Omental fat pad (tissue), 4 donors: ENCODE results near the gene CCDC3. TPM values are rescaled to one million over a fixed set of nuclear protein-coding genes. Genes with fewer than 3 reads are reported as not detected.

ENCODE experiments used
- ATAC-seq: fragments of 150-250 bp; one replicate; pipeline ENCODE4 v1.9.1; 2016; ENCODE audit warnings: mild to moderate bottlenecking, moderate library complexity; ENCODE audit not compliant: low FRiP score
- DNase-seq: peaks from one replicate; pipeline ENCODE4 v3.0.0-alpha.2; 2019; ENCODE audit warnings: low spot score
- total RNA-seq, 4 donors: library from RNA; depleted of rRNA; stranded (reverse); fragments of >200 nt; gene quantifications; one replicate each; pipeline ENCODE4 v1.1.0, GENCODE V29; 2016
- TF ChIP-seq, protein P1 (sequence below), 3 donors: fragments of 450-650 bp; IDR thresholded peaks; one replicate each; pipeline ENCODE4 v1.5.1; 2016 to 2017; ENCODE audit warnings: antibody characterized with exemption in 3 of 3, mild to moderate bottlenecking in 3 of 3, moderate library complexity in 2 of 3

Gene CCDC3
- total RNA-seq, 4 donors from 2014 or later, result 23.5 to 77.8 (median 39.1) TPM

DNA sequence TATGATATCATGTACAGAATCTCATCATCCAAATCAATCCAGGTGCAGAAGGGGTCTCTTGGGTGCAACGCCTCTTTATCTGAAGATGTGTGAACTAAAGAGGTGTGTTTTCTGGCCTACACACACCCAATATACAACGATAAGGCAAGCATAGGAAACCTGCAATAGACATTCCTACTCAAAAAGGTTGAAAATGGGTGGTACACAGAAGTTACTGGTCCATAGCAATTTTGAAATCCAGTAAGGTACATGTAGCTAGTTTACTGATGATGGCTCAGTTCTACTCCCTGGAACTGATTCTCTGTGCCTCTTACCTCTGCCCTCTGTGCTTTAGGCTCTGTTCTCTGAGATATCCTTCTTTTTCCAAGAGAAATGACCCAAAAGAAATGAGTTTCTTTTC lies 22.2 kb upstream of the CCDC3 start:
- TF ChIP-seq, protein P1, sequence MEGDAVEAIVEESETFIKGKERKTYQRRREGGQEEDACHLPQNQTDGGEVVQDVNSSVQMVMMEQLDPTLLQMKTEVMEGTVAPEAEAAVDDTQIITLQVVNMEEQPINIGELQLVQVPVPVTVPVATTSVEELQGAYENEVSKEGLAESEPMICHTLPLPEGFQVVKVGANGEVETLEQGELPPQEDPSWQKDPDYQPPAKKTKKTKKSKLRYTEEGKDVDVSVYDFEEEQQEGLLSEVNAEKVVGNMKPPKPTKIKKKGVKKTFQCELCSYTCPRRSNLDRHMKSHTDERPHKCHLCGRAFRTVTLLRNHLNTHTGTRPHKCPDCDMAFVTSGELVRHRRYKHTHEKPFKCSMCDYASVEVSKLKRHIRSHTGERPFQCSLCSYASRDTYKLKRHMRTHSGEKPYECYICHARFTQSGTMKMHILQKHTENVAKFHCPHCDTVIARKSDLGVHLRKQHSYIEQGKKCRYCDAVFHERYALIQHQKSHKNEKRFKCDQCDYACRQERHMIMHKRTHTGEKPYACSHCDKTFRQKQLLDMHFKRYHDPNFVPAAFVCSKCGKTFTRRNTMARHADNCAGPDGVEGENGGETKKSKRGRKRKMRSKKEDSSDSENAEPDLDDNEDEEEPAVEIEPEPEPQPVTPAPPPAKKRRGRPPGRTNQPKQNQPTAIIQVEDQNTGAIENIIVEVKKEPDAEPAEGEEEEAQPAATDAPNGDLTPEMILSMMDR (IDR thresholded peaks at IDR 0.05), result no peak
- ATAC-seq (no peak), DNase-seq (no peak)

DNA sequence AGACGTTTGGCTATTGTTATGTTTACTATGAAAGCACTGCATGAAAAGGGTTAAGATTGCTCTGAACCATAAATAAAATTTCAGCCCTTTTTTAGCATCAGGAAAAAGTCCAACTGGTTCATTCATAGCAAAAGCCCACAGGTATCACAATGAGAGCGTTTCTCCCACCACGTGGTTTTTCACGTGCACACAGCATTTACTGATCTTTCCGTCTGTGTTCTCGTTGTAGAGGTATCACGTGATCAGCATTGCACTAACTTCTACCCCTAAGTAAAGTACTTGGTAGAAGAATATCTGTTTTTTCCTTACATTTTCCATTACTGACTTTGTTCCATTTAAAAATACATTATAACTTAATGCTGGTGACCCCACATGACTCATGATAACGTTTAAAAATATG lies 17.8 kb upstream of the CCDC3 start:
- TF ChIP-seq, protein P1 (IDR thresholded peaks at IDR 0.05), result no peak
- ATAC-seq, result no peak
- DNase-seq, result no peak

DNA sequence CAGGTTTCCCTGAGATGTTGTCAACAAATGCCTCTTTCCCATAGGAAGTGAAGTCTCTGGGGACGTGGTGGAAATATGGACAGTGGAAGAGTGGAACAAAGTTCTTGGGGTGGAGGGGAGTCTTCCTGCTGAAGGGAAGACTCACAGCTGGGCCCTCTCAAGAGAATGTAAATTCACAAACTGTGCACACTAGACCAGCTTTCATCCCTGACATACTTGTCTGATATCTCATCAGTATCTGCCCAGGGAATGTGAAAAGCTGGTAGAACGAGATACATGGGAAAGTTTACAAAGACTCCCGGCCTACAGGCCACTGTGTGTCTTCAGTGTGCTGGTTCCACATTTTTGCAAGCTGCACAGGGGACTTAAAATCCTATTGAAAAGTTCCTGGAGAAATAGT lies 16.7 kb upstream of the CCDC3 start:
- ATAC-seq, result no peak
- TF ChIP-seq, protein P1 (IDR thresholded peaks at IDR 0.05), result no peak
- no peak for DNase-seq

DNA sequence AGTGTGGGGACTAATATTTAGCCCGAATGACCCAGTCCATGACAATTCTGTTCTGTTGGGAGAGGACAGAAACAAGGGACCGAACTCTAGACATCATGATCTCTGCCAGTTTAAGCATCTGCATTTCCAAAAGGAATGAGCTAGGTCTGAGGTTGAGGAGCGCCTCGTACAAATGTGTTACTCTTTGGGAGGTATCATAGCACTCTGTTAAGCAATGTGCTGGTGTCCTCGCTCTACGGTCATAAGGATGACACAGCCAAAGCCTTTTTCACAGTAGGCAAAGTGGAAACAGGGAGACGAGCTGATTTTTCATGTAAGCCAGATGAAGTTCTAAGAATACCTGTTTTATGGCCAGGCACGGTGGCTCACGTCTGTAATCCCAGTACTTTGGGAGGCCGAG lies 15.4 kb upstream of the CCDC3 start:
- TF ChIP-seq, protein P1 (IDR thresholded peaks at IDR 0.05), result no peak
- no peak for DNase-seq
- no peak for ATAC-seq

DNA sequence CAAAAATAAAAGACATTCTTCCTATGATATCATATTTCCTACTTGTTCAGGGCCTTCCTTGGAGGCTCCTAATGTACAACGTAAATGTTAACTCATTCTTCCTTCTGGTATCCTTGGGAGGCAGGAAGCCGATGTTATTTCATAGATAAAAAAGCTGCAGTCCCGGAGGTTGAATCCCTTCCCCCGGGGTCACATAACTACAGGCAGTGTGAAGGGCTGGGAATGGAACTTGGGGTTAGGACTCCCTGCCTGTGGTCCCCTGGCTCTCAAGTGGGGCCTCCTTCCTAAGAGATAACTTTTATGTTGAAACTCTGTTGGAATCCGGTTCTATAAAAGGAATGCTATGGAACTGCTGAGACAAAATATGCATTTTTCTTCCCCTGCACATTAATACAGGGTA lies 14.9 kb upstream of the CCDC3 start:
- TF ChIP-seq, protein P1 (IDR thresholded peaks at IDR 0.05), result no peak
- ATAC-seq, result no peak
- DNase-seq, result no peak

DNA sequence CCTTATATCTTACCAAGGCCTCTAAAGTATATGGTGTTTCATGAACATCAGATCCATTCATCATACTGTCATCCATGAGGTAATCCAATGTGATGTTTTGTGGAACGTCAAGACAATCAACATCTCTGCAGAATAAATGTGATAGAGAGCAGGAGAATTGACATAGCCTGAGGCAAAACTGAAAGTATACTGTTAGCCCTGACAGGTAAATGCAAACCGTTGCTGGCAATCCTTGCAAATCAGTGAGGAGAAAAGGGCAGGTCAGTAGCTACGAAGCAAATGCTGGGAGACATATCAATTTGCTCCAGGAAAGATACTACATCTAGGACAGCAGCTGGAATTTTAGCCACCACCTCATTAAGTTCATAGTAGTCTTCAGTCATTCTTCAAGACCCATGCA lies 4.5 kb upstream of the CCDC3 start:
- DNase-seq, result no peak
- ATAC-seq, result no peak
- TF ChIP-seq, protein P1 (IDR thresholded peaks at IDR 0.05), result no peak

DNA sequence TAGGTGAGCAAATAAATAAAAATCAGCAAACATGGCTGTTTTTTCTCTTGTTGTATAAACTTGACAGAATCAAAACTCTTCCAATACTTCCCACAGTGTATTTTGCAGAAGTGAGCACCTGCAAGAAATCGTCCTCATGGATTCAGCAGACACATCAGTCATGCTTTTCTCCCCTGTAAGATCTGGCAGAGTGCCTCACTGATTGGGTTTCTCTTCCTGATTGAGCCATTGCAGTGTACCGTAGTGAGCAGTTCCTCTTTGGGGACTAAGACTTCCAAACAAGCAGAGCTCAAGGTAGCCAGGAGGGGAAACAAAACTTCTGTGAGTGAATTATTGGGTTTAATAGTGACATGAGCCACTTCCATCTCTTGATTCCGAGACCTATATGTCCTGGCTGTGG lies 2.2 kb upstream of the CCDC3 start:
- DNase-seq (no peak), ATAC-seq (no peak)
- TF ChIP-seq, protein P1 (IDR thresholded peaks at IDR 0.05), result no peak
